K562 (cell line): ENCODE data around the gene SANBR. TPM values are rescaled to one million over a fixed set of nuclear protein-coding genes. Genes with fewer than 3 reads are reported as not detected.
A peak's percentile ranks its signal among the peaks of the same experiment; 100 is the strongest.

ENCODE experiments used
- CEBPG ChIP-seq, 3 experiments: fragments of 200-800 bp in 1 of 3; sonication (Bioruptor generic) in 1 of 3; sonication (generic) in 1 of 3; formaldehyde crosslinking in 1 of 3; IDR thresholded peaks in 2 of 3; conservative IDR thresholded peaks in 1 of 3; 2 replicates each; pipeline versions ENCODE4 v1.6.1 to v1.8.0; 2016 to 2022; ENCODE audit warnings: missing compliant biosample characterization in 2 of 3, missing genetic modification characterization in 2 of 3, mild to moderate bottlenecking in 1 of 3, missing genetic modification reagents in 1 of 3
- ERF ChIP-seq: fragments of 450-650 bp; formaldehyde crosslinking; IDR thresholded peaks from 2 replicates; pipeline ENCODE4 v1.4.0; 2020; ENCODE audit warnings: mild to moderate bottlenecking, mixed read lengths
- GTF2A2 ChIP-seq: IDR thresholded peaks from 2 replicates; pipeline ENCODE4 v1.6.1; 2016; ENCODE audit warnings: mild to moderate bottlenecking, missing genetic modification characterization, missing compliant biosample characterization
- HMG20B ChIP-seq: fragments of 250-450 bp; sonication (Bioruptor Pico); IDR thresholded peaks from 2 replicates; pipeline ENCODE4 v1.5.0; 2021; ENCODE audit warnings: mild to moderate bottlenecking
- KLF1 ChIP-seq: fragments of 450-650 bp; IDR thresholded peaks from 2 replicates; pipeline ENCODE4 v1.6.1; 2016; ENCODE audit warnings: missing genetic modification characterization, missing compliant biosample characterization
- NFE2 ChIP-seq: IDR thresholded peaks from 2 replicates; pipeline ENCODE4 v1.6.1; 2014; ENCODE audit warnings: antibody characterized with exemption, low read depth
- ZNF75A ChIP-seq: fragments of 450-650 bp; formaldehyde crosslinking; IDR thresholded peaks from 2 replicates; pipeline ENCODE4 v1.4.0; 2020; ENCODE audit warnings: mild to moderate bottlenecking
- polyA plus RNA-seq, 8 experiments: library from polyadenylated mRNA; depleted of rRNA in 4 of 8; stranded (reverse) in 5 of 8; unstranded in 3 of 8; fragments of >200 nt; fragmentation: Nextera tagmentation in 2 of 8; fragmentation: Illumina TruSeq in 1 of 8; extraction: Ambion mirVana in 2 of 8; extraction: Trizol in 1 of 8; gene quantifications; 2 replicates each; pipeline versions ENCODE4 v1.2.1 to v1.2.3, GENCODE V29; 2011 to 2014; ENCODE audit warnings: inconsistent platforms in 1 of 8, missing spikeins in 1 of 8
- total RNA-seq, 7 experiments: library from RNA; depleted of rRNA in 6 of 7; stranded (reverse); fragments of >200 nt in 6 of 7; fragmentation: Illumina TruSeq in 2 of 7; extraction: Trizol in 2 of 7; gene quantifications; 2 replicates each; pipeline versions ENCODE4 v1.2.1 to v1.2.3, GENCODE V29; 2011 to 2021; ENCODE audit warnings: low replicate concordance in 1 of 7
- TF ChIP-seq, protein P1 (sequence below): fragments of 250-450 bp; sonication (Bioruptor Pico); IDR thresholded peaks from 2 replicates; pipeline ENCODE4 v1.8.0; 2022; ENCODE audit warnings: moderate library complexity, mild to moderate bottlenecking, inconsistent platforms
- TF ChIP-seq, protein P2 (sequence below): fragments of 450-650 bp; formaldehyde crosslinking; IDR thresholded peaks from 2 replicates; pipeline ENCODE4 v1.4.0; 2020; ENCODE audit warnings: mild to moderate bottlenecking, moderate library complexity
- TF ChIP-seq, protein P3 (sequence below), 2 experiments: fragments of 450-650 bp; conservative IDR thresholded peaks; 2 replicates each; pipeline ENCODE4 v1.6.1; 2017; ENCODE audit warnings: mild to moderate bottlenecking in 2 of 2, moderate library complexity in 2 of 2

Gene SANBR
- total and polyA plus RNA-seq, 9 of the 15 experiments (the other 6 are each of a cell fraction or from before 2014, with no cell fraction given) = 1.5 to 7.7 (median 6.2) TPM

GRCh38 chr2:61023670-61024069 lies 42.0 kb upstream of the SANBR start (continued):
- TF ChIP-seq ZNF75A (CRISPR knock-in tag) = no peak
- TF ChIP-seq, protein P1, sequence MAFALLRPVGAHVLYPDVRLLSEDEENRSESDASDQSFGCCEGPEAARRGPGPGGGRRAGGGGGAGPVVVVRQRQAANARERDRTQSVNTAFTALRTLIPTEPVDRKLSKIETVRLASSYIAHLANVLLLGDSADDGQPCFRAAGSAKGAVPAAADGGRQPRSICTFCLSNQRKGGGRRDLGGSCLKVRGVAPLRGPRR (CRISPR knock-in tag) = no peak
- TF ChIP-seq KLF1 (tag) = no peak
- TF ChIP-seq, protein P2, sequence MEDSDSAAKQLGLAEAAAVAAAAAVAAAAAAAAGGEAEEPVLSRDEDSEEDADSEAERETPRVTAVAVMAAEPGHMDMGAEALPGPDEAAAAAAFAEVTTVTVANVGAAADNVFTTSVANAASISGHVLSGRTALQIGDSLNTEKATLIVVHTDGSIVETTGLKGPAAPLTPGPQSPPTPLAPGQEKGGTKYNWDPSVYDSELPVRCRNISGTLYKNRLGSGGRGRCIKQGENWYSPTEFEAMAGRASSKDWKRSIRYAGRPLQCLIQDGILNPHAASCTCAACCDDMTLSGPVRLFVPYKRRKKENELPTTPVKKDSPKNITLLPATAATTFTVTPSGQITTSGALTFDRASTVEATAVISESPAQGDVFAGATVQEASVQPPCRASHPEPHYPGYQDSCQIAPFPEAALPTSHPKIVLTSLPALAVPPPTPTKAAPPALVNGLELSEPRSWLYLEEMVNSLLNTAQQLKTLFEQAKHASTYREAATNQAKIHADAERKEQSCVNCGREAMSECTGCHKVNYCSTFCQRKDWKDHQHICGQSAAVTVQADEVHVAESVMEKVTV = no peak
- no peak for TF ChIP-seq ERF (CRISPR knock-in tag)
- TF ChIP-seq, protein P3, sequence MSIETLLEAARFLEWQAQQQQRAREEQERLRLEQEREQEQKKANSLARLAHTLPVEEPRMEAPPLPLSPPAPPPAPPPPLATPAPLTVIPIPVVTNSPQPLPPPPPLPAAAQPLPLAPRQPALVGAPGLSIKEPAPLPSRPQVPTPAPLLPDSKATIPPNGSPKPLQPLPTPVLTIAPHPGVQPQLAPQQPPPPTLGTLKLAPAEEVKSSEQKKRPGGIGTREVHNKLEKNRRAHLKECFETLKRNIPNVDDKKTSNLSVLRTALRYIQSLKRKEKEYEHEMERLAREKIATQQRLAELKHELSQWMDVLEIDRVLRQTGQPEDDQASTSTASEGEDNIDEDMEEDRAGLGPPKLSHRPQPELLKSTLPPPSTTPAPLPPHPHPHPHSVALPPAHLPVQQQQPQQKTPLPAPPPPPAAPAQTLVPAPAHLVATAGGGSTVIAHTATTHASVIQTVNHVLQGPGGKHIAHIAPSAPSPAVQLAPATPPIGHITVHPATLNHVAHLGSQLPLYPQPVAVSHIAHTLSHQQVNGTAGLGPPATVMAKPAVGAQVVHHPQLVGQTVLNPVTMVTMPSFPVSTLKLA (conservative IDR thresholded peaks at IDR 0.05) = no peak
- TF ChIP-seq GTF2A2 (tag) = no peak
- no peak for TF ChIP-seq HMG20B (CRISPR knock-in tag)
- TF ChIP-seq CEBPG (CRISPR knock-in tag; IDR thresholded peaks at IDR 0.05) = no peak
- TF ChIP-seq CEBPG (tag; conservative IDR thresholded peaks at IDR 0.05 in 1 of 2, IDR thresholded peaks at IDR 0.05 in 1 of 2) = peak in 1 of 2 experiments; percentile 65; a peak in 1 of 4 replicates
- no peak for TF ChIP-seq NFE2
